Activated CD8-positive, alpha-beta T cell treated with anti-CD3 and anti-CD28 coated beads for 36 hours (primary cell): ENCODE results near the gene LMF1. TPM values are rescaled to one million over a fixed set of nuclear protein-coding genes. Genes with fewer than 3 reads are reported as not detected.

ENCODE experiments used
- ATAC-seq: fragments of 200-7000 bp; cut with Tn5 transposase; one replicate; pipeline ENCODE4 v1.10.0; 2021; ENCODE audit warnings: mild to moderate bottlenecking, moderate library complexity
- CTCF ChIA-PET: fragments of 350-600 bp; sonication (Branson Sonifier 250); formaldehyde crosslinking; loops from one replicate; lab custom pipeline; 2021; ENCODE audit warnings: antibody characterized with exemption; lab: Charles Lee
- POLR2A ChIA-PET: fragments of 350-600 bp; sonication (Branson Sonifier 250); formaldehyde crosslinking; loops from one replicate; lab custom pipeline; 2021; ENCODE audit warnings: antibody characterized with exemption; lab: Charles Lee
- DNase-seq: peaks from one replicate; pipeline ENCODE4 v3.0.0-alpha.2; 2020
- H3K27ac Mint-ChIP-seq: one replicate; pipeline ENCODE4 v1.8.0; 2021; ENCODE audit warnings: mild to moderate bottlenecking, mixed read lengths
- H3K27me3 Mint-ChIP-seq: one replicate; pipeline ENCODE4 v1.8.0; 2021; ENCODE audit warnings: mixed read lengths
- H3K36me3 Mint-ChIP-seq: one replicate; pipeline ENCODE4 v1.8.0; 2021; ENCODE audit warnings: low read depth, mixed read lengths
- H3K4me1 Mint-ChIP-seq: one replicate; pipeline ENCODE4 v1.8.0; 2021; ENCODE audit warnings: low read depth, mixed read lengths
- H3K4me3 Mint-ChIP-seq: one replicate; pipeline ENCODE4 v1.8.0; 2021; ENCODE audit warnings: mild to moderate bottlenecking, moderate library complexity, mixed read lengths
- H3K9me3 Mint-ChIP-seq: one replicate; pipeline ENCODE4 v1.8.0; 2021; ENCODE audit warnings: mixed read lengths
- intact Hi-C: fragments of 100-400 bp; cut with micrococcal nuclease; formaldehyde crosslinking; loops from one replicate; pipeline ENCODE4 v1.10.0; 2022
- total RNA-seq, 2 experiments: library from RNA; stranded (reverse); gene quantifications; one replicate each; pipeline ENCODE4 v1.2.3, GENCODE V29; 2021
- TF ChIP-seq, protein P1 (sequence below): fragments of 200-600 bp; IDR thresholded peaks from one replicate; pipeline ENCODE4 v1.8.0; 2022; ENCODE audit warnings: antibody characterized with exemption, mild to moderate bottlenecking

The LMF1 gene
- total RNA-seq, 2 experiments from 2014 or later, result 8.7 to 9.7 TPM

DNA sequence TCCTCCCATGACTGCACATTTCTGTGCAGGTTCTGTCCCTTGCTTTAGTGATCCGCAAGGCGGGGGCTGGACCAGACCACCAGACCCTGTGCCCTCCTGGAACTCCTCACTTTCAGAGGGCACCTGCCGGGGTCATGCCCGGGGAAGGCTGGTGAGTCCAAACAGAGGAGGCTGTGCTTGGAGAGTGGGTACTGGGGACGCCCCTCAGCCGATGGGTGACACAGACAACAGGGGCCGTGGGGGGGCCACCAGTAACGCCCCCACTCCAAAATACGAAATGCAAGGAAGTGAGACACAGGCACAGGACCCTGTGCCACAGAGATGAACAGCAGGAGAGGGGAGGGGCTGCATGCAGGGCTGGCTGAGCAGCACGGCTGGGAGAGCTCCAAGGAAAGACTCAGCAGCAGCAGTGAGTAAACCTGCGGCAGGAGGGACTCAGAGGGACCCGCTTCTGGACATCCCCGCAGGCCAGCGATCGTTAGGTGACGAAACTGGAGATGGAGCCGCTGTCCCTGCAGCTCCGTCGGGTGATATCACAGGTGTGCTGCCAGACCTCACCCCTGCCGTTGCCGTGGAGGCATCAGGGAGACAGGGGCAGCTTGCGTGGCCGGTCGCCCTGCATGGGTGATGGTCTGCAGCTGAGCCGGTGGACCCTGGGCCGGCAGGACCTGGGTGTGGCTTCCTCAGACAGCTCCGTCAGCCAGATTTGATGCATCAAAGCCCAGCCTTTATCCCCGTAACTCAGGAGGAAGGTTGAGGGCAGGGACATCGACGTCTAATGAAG is 99.0 kb downstream of the LMF1 start:
- no peak overlapping the region for H3K4me3 Mint-ChIP-seq
- no peak overlapping the region for H3K27ac Mint-ChIP-seq
- TF ChIP-seq, protein P1, sequence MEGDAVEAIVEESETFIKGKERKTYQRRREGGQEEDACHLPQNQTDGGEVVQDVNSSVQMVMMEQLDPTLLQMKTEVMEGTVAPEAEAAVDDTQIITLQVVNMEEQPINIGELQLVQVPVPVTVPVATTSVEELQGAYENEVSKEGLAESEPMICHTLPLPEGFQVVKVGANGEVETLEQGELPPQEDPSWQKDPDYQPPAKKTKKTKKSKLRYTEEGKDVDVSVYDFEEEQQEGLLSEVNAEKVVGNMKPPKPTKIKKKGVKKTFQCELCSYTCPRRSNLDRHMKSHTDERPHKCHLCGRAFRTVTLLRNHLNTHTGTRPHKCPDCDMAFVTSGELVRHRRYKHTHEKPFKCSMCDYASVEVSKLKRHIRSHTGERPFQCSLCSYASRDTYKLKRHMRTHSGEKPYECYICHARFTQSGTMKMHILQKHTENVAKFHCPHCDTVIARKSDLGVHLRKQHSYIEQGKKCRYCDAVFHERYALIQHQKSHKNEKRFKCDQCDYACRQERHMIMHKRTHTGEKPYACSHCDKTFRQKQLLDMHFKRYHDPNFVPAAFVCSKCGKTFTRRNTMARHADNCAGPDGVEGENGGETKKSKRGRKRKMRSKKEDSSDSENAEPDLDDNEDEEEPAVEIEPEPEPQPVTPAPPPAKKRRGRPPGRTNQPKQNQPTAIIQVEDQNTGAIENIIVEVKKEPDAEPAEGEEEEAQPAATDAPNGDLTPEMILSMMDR, result no peak
- ATAC-seq, result no peak
- no peak for DNase-seq
- no peaks in the 10 kb centered on the region for H3K27me3 Mint-ChIP-seq
- POLR2A ChIA-PET, result no interaction called here
- no peaks in the 10 kb centered on the region for H3K36me3 Mint-ChIP-seq
- H3K9me3 Mint-ChIP-seq, result no peaks in the 10 kb centered on the region
- CTCF ChIA-PET, result no interaction called here
- H3K4me1 Mint-ChIP-seq, result no peaks in the 10 kb centered on the region
- intact Hi-C loops, result no loop called here

DNA sequence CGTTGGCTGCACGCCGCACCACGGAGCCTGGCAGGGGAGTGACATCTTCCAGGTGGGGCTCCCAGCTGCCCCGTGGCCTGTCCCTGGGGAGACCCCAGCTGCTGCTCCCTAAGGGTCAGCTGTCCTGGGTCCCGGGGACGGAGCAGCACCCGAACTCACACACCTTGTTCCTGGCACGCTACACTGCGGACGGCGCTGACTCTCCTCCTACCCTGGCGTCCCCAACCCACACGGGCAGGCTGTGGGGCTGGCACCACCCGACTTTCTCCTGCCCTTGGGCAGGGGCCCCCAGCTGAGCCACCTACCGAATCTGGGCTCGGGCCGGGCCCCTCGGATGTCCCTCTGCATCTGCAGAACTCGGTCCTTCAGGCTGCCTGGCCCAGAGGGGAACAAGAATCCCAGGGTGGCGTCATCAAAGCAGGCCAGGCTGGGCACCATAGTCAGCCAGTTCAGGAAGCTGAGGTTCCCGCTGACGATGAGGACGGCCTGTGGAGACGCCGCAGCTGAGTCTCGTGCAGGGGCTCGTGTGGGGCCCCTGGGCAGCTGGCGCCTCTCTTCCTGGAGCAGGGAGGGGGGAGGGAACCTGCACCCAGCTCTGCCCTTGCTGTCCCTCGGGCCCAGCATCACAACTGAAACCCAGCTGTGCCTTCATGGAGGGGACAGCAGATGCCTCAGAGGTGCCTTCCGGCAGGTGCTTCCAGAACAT is 99.8 kb downstream of the LMF1 start:
- POLR2A ChIA-PET, result no interaction called here
- TF ChIP-seq, protein P1, result no peak
- no peak for ATAC-seq
- no peak overlapping the region for H3K27ac Mint-ChIP-seq
- H3K9me3 Mint-ChIP-seq, result no peaks in the 10 kb centered on the region
- no peak overlapping the region for H3K4me3 Mint-ChIP-seq
- H3K27me3 Mint-ChIP-seq, result no peaks in the 10 kb centered on the region
- CTCF ChIA-PET, result no interaction called here
- H3K4me1 Mint-ChIP-seq, result no peaks in the 10 kb centered on the region
- intact Hi-C loops, result no loop called here
- DNase-seq, result no peak
- no peaks in the 10 kb centered on the region for H3K36me3 Mint-ChIP-seq

DNA sequence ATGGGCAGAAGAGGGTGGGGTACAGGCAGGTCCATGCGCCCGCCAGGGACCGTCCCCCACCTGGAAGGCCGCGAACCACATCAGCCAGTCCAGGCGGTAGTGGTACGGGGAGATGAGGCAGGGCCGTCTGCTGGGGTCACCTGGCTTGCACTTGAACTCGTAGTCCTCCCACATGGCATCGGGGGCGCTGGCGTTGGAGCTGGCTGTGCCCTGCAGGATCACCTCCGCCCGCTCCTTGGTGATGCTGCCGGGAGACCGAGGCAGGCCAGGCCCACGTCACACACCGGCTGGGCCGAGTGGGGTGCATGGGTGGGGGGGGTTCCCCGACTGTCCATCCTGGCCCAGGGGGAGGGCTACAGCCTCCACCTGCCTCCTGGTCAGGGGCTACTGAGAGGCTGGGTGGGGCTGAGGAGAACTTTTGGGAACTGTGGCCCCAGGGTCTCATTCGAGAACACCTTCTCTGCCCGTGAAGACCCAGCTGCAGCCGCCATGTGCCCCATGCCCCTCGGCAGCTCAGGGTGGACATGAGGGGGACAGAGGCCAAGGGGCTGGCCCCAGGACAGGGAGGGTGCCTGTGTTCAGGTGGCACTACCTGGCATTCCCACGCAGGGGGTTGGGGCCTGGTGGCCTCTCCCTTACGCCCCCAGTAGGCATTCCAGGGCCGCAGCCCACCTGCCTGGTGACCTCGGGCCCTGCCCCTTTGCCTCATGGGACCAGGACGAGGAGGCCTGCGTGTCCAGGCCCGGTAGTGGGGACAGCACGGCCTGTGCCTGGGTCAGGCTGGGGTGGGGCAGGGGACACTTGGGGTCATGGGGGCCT is 100.8 kb downstream of the LMF1 start:
- no peaks in the 10 kb centered on the region for H3K9me3 Mint-ChIP-seq
- DNase-seq, result no peak
- ATAC-seq, result no peak
- H3K4me1 Mint-ChIP-seq, result no peaks in the 10 kb centered on the region
- H3K27ac Mint-ChIP-seq, result no peak overlapping the region
- intact Hi-C loops, result no loop called here
- H3K36me3 Mint-ChIP-seq, result no peaks in the 10 kb centered on the region
- POLR2A ChIA-PET, result no interaction called here
- H3K4me3 Mint-ChIP-seq, result no peak overlapping the region
- TF ChIP-seq, protein P1, result no peak
- no peaks in the 10 kb centered on the region for H3K27me3 Mint-ChIP-seq
- CTCF ChIA-PET, result no interaction called here

DNA sequence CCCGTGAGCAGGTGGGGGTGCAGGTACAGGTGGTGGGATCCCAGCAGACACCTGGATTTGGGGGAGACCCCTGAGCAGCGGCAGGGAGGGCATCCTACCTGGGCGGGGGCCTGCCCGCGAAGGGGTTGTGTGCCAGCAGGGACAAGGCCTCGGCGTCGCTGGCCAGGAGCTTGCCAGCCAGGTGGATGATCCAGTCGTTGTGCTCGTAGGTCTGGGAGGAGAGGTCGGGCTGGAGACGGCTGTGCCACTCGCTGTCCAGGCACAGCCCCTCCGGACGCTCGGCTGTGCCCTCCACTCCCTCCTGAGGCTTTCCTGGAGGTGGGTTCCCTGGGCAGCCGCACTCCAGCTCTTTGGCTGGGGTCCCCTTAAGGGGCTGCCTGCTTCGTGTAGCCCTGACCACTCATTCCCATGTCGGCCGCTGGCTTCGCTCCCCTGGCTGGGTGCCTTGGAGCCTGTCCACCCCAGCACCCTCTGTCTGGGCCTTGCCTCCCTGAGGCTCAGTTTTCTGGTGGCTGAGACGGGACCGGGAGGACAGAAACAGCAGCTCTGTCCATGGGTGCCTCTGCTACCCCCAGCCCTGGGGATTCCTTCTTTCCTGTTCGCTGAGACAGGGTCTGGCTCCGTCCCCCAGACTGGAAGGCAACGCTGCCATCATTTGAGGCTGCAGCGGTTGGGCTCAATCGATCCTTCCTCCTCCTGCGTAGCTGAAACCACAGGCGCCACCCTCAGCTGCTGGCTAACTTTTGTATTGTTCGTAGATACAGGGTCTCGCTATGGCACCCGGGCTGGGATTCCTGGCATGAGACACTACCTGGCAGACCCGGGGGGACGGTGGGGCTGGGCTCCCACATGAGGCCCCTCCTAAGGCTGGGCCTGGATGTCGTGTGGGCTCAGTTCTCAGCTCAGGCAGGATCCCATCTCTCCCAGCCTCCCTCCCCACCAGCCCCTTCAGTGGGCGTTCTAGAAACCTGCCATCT is 101.7 kb downstream of the LMF1 start:
- TF ChIP-seq, protein P1, result no peak
- H3K4me1 Mint-ChIP-seq, result no peaks in the 10 kb centered on the region
- no peaks in the 10 kb centered on the region for H3K9me3 Mint-ChIP-seq
- no peak for DNase-seq
- H3K36me3 Mint-ChIP-seq, result no peaks in the 10 kb centered on the region
- intact Hi-C loops, result no loop called here
- no peaks in the 10 kb centered on the region for H3K27me3 Mint-ChIP-seq
- ChIA-PET POLR2A (no interaction called here), CTCF (no interaction called here)
- H3K27ac Mint-ChIP-seq, result no peak overlapping the region
- H3K4me3 Mint-ChIP-seq, result no peak overlapping the region
- no peak for ATAC-seq
